Ishikawa (cell line): Measurements from ENCODE around the gene DUSP7.

ENCODE experiments used
- CREB1 ChIP-seq: IDR thresholded peaks from 2 replicates; pipeline ENCODE4 v1.6.1; 2012; ENCODE audit warnings: low read depth
- EGR1 ChIP-seq: IDR thresholded peaks from 2 replicates; pipeline ENCODE4 v1.6.1; 2012
- EP300 ChIP-seq: IDR thresholded peaks from 2 replicates; pipeline ENCODE4 v1.6.1; 2012; ENCODE audit warnings: borderline replicate concordance
- NFIC ChIP-seq: IDR thresholded peaks from 2 replicates; pipeline ENCODE4 v1.6.1; 2012
- RAD21 ChIP-seq: IDR thresholded peaks from 2 replicates; pipeline ENCODE4 v1.6.1; 2012; ENCODE audit warnings: low read depth
- TAF1 ChIP-seq: IDR thresholded peaks from 2 replicates; pipeline ENCODE4 v1.6.1; 2012; ENCODE audit warnings: low read depth, mild to moderate bottlenecking
- TCF12 ChIP-seq: IDR thresholded peaks from 2 replicates; pipeline ENCODE4 v1.6.1; 2012; ENCODE audit warnings: low read depth
- TEAD4 ChIP-seq: IDR thresholded peaks from 2 replicates; pipeline ENCODE4 v1.6.1; 2012
- YY1 ChIP-seq: IDR thresholded peaks from 2 replicates; pipeline ENCODE4 v1.6.1; 2012; ENCODE audit warnings: low read depth
- TF ChIP-seq, protein P1 (sequence below): IDR thresholded peaks from 2 replicates; pipeline ENCODE4 v1.6.1; 2012; ENCODE audit warnings: low read depth, mild to moderate bottlenecking
- TF ChIP-seq, protein P2 (sequence below): IDR thresholded peaks from 2 replicates; pipeline ENCODE4 v1.6.1; 2012

DNA sequence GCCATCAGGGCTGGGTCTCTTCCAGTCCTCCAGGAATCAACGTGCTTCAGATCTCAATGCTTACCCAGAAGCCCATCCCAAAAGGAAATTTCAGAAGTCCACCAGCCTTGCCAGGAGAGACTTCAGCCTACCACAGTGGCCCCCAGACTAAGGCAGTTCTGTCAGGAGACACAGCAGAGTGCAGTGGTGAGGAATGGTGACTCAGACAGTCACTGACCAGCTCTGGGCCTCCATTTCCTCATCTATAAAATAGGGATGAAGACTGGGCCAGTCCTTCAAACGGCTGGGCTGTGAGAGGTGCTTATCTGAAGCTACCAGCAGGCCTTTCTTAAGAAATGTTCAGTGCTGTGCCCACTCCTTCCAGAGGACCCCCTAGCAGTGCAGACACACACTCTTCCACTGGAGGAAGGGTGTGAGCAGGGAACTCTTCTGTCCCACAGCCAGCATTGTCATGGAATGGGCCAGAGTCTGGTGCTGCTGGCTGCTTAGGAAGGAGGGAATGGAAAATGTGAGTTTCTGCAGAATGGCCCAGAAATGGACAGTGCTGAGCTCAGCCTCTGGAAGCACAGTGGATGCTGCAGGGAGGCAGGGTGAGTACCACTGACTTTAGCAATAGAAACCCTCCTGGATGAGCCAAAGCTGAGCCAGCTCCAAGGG lies 41.6 kb upstream of the DUSP7 start:
- TF ChIP-seq YY1 (no peak), RAD21 (no peak), TEAD4 (no peak), EGR1 (no peak), TCF12 (no peak), EP300 (no peak), TAF1 (no peak), NFIC (no peak), CREB1 (no peak)
- TF ChIP-seq, protein P1, sequence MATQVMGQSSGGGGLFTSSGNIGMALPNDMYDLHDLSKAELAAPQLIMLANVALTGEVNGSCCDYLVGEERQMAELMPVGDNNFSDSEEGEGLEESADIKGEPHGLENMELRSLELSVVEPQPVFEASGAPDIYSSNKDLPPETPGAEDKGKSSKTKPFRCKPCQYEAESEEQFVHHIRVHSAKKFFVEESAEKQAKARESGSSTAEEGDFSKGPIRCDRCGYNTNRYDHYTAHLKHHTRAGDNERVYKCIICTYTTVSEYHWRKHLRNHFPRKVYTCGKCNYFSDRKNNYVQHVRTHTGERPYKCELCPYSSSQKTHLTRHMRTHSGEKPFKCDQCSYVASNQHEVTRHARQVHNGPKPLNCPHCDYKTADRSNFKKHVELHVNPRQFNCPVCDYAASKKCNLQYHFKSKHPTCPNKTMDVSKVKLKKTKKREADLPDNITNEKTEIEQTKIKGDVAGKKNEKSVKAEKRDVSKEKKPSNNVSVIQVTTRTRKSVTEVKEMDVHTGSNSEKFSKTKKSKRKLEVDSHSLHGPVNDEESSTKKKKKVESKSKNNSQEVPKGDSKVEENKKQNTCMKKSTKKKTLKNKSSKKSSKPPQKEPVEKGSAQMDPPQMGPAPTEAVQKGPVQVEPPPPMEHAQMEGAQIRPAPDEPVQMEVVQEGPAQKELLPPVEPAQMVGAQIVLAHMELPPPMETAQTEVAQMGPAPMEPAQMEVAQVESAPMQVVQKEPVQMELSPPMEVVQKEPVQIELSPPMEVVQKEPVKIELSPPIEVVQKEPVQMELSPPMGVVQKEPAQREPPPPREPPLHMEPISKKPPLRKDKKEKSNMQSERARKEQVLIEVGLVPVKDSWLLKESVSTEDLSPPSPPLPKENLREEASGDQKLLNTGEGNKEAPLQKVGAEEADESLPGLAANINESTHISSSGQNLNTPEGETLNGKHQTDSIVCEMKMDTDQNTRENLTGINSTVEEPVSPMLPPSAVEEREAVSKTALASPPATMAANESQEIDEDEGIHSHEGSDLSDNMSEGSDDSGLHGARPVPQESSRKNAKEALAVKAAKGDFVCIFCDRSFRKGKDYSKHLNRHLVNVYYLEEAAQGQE = no peak
- TF ChIP-seq, protein P2, sequence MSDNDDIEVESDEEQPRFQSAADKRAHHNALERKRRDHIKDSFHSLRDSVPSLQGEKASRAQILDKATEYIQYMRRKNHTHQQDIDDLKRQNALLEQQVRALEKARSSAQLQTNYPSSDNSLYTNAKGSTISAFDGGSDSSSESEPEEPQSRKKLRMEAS = no peak
